SK-N-SH treated with all-trans-retinoic acid at 6 μM for 48 hours (cell line): ENCODE measurements around the gene AUTS2.

ENCODE experiments used
- ATAC-seq: fragments of 200-7000 bp; cut with Tn5 transposase; 3 replicates; pipeline ENCODE4 v1.9.1; 2020; ENCODE audit warnings: mild to moderate bottlenecking, moderate library complexity
- ARNTL ChIP-seq: fragments of 450-650 bp; formaldehyde crosslinking; IDR thresholded peaks from 2 replicates; pipeline ENCODE4 v1.5.0; 2020; ENCODE audit warnings: low read depth, mild to moderate bottlenecking, moderate library complexity, borderline replicate concordance
- BACH2 ChIP-seq: fragments of 250-450 bp; sonication (Bioruptor Pico); IDR thresholded peaks from 2 replicates; pipeline ENCODE4 v1.9.0; 2021; ENCODE audit warnings: mild to moderate bottlenecking, borderline replicate concordance
- CSRNP3 ChIP-seq: fragments of 250-450 bp; sonication (Bioruptor Pico); IDR thresholded peaks from 2 replicates; pipeline ENCODE4 v1.5.1; 2021; ENCODE audit warnings: mild to moderate bottlenecking, moderate library complexity
- ESRRG ChIP-seq: fragments of 250-450 bp; sonication (Bioruptor Pico); IDR thresholded peaks from 2 replicates; pipeline ENCODE4 v1.6.1; 2021; ENCODE audit warnings: mild to moderate bottlenecking
- GLIS3 ChIP-seq: fragments of 250-450 bp; sonication (Bioruptor Pico); IDR thresholded peaks from 2 replicates; pipeline ENCODE4 v1.5.0; 2020; ENCODE audit warnings: mild to moderate bottlenecking, moderate library complexity
- ISL1 ChIP-seq: fragments of 250-450 bp; sonication (Bioruptor Pico); IDR thresholded peaks from 2 replicates; pipeline ENCODE4 v2.1.2; 2022; ENCODE audit warnings: mild to moderate bottlenecking, moderate library complexity
- OSR1 ChIP-seq: fragments of 250-450 bp; sonication (Bioruptor Pico); IDR thresholded peaks from 2 replicates; pipeline ENCODE4 v1.8.0; 2022; ENCODE audit warnings: moderate library complexity, mild to moderate bottlenecking, inconsistent platforms
- PPARA ChIP-seq: fragments of 250-450 bp; sonication (Bioruptor Pico); IDR thresholded peaks from 2 replicates; pipeline ENCODE4 v1.5.0; 2020; ENCODE audit warnings: mild to moderate bottlenecking, borderline replicate concordance
- RARB ChIP-seq: fragments of 250-450 bp; sonication (Bioruptor Pico); IDR thresholded peaks from 2 replicates; pipeline ENCODE4 v1.8.0; 2021; ENCODE audit warnings: mild to moderate bottlenecking, moderate library complexity
- SNAI2 ChIP-seq: fragments of 250-450 bp; sonication (Bioruptor Pico); IDR thresholded peaks from 2 replicates; pipeline ENCODE4 v1.5.0; 2020; ENCODE audit warnings: mild to moderate bottlenecking, moderate library complexity
- TCF4 ChIP-seq: fragments of 250-450 bp; sonication (Bioruptor Pico); IDR thresholded peaks from 2 replicates; pipeline ENCODE4 v1.8.0; 2021; ENCODE audit warnings: mild to moderate bottlenecking, moderate library complexity, borderline replicate concordance
- TOX ChIP-seq: fragments of 250-450 bp; sonication (Bioruptor Pico); IDR thresholded peaks from 2 replicates; pipeline ENCODE4 v1.8.0; 2021; ENCODE audit warnings: mild to moderate bottlenecking, moderate library complexity, borderline replicate concordance
- ZFP3 ChIP-seq: fragments of 250-450 bp; sonication (Bioruptor Pico); IDR thresholded peaks from 2 replicates; pipeline ENCODE4 v1.5.0; 2020; ENCODE audit warnings: mild to moderate bottlenecking, moderate library complexity
- ZFP30 ChIP-seq: fragments of 450-650 bp; formaldehyde crosslinking; IDR thresholded peaks from 2 replicates; pipeline ENCODE4 v1.5.0; 2022; ENCODE audit warnings: mild to moderate bottlenecking, moderate library complexity
- ZNF565 ChIP-seq: fragments of 450-650 bp; formaldehyde crosslinking; conservative IDR thresholded peaks from 2 replicates; pipeline ENCODE4 v1.5.0; 2020; ENCODE audit warnings: low read depth, mild to moderate bottlenecking, moderate library complexity
- ZNF70 ChIP-seq: fragments of 450-650 bp; formaldehyde crosslinking; IDR thresholded peaks from 2 replicates; pipeline ENCODE4 v1.5.0; 2020; ENCODE audit warnings: mild to moderate bottlenecking, moderate library complexity
- ZNF8 ChIP-seq: fragments of 450-650 bp; formaldehyde crosslinking; IDR thresholded peaks from 2 replicates; pipeline ENCODE4 v1.5.0; 2020; ENCODE audit warnings: mild to moderate bottlenecking, moderate library complexity
- TF ChIP-seq, protein P1 (sequence below): fragments of 250-450 bp; sonication (Bioruptor Pico); IDR thresholded peaks from 2 replicates; pipeline ENCODE4 v1.5.1; 2020; ENCODE audit warnings: low read depth, mild to moderate bottlenecking, moderate library complexity
- TF ChIP-seq, protein P2 (sequence below): fragments of 250-450 bp; sonication (Bioruptor Pico); IDR thresholded peaks from 2 replicates; pipeline ENCODE4 v1.8.0; 2020; ENCODE audit warnings: mild to moderate bottlenecking, moderate library complexity, borderline replicate concordance
- TF ChIP-seq, protein P3 (sequence below): fragments of 250-450 bp; sonication (Bioruptor Pico); IDR thresholded peaks from 2 replicates; pipeline ENCODE4 v1.5.0; 2020; ENCODE audit warnings: mild to moderate bottlenecking, moderate library complexity
- TF ChIP-seq, protein P4 (sequence below): fragments of 250-450 bp; sonication (Bioruptor Pico); IDR thresholded peaks from 2 replicates; pipeline ENCODE4 v1.8.0; 2021; ENCODE audit warnings: low read depth, mild to moderate bottlenecking, moderate library complexity, borderline replicate concordance

The AUTS2 gene

DNA sequence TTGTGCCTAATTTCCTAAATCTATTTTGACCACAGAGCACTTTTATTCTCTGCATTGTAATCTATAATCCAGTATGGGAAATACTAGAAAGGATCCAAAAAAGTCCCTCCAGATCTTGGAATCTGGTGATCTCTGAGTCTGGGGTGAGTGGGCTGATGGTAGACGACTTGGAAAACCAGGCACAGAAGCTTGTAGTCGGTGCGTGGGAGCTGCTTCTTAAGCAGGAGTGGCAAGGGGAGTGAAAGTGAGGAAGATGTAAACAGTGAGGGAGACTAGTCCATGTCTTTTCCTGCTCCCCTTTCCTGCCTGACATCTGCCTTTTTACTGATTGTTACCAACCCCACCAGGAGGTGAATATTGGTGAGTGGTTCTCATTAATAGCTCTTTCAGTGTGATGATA lies 6.8 kb downstream of the AUTS2 start:
- no peak for ATAC-seq
- TF ChIP-seq, protein P1, sequence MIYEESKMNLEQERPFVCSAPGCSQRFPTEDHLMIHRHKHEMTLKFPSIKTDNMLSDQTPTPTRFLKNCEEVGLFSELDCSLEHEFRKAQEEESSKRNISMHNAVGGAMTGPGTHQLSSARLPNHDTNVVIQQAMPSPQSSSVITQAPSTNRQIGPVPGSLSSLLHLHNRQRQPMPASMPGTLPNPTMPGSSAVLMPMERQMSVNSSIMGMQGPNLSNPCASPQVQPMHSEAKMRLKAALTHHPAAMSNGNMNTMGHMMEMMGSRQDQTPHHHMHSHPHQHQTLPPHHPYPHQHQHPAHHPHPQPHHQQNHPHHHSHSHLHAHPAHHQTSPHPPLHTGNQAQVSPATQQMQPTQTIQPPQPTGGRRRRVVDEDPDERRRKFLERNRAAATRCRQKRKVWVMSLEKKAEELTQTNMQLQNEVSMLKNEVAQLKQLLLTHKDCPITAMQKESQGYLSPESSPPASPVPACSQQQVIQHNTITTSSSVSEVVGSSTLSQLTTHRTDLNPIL (CRISPR knock-in tag) = no peak
- TF ChIP-seq, protein P2, sequence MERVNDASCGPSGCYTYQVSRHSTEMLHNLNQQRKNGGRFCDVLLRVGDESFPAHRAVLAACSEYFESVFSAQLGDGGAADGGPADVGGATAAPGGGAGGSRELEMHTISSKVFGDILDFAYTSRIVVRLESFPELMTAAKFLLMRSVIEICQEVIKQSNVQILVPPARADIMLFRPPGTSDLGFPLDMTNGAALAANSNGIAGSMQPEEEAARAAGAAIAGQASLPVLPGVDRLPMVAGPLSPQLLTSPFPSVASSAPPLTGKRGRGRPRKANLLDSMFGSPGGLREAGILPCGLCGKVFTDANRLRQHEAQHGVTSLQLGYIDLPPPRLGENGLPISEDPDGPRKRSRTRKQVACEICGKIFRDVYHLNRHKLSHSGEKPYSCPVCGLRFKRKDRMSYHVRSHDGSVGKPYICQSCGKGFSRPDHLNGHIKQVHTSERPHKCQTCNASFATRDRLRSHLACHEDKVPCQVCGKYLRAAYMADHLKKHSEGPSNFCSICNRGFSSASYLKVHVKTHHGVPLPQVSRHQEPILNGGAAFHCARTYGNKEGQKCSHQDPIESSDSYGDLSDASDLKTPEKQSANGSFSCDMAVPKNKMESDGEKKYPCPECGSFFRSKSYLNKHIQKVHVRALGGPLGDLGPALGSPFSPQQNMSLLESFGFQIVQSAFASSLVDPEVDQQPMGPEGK (CRISPR knock-in tag) = no peak
- TF ChIP-seq ISL1 (CRISPR knock-in tag) = no peak
- TF ChIP-seq ZFP3 (CRISPR knock-in tag) = no peak
- TF ChIP-seq ZNF565 = no peak
- no peak for TF ChIP-seq BACH2 (CRISPR knock-in tag)
- TF ChIP-seq GLIS3 (CRISPR knock-in tag) = no peak
- TF ChIP-seq ZNF8 (CRISPR knock-in tag) = no peak
- TF ChIP-seq, protein P3, sequence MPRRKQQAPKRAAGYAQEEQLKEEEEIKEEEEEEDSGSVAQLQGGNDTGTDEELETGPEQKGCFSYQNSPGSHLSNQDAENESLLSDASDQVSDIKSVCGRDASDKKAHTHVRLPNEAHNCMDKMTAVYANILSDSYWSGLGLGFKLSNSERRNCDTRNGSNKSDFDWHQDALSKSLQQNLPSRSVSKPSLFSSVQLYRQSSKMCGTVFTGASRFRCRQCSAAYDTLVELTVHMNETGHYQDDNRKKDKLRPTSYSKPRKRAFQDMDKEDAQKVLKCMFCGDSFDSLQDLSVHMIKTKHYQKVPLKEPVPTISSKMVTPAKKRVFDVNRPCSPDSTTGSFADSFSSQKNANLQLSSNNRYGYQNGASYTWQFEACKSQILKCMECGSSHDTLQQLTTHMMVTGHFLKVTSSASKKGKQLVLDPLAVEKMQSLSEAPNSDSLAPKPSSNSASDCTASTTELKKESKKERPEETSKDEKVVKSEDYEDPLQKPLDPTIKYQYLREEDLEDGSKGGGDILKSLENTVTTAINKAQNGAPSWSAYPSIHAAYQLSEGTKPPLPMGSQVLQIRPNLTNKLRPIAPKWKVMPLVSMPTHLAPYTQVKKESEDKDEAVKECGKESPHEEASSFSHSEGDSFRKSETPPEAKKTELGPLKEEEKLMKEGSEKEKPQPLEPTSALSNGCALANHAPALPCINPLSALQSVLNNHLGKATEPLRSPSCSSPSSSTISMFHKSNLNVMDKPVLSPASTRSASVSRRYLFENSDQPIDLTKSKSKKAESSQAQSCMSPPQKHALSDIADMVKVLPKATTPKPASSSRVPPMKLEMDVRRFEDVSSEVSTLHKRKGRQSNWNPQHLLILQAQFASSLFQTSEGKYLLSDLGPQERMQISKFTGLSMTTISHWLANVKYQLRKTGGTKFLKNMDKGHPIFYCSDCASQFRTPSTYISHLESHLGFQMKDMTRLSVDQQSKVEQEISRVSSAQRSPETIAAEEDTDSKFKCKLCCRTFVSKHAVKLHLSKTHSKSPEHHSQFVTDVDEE (CRISPR knock-in tag) = no peak
- no peak for TF ChIP-seq CSRNP3 (CRISPR knock-in tag)
- TF ChIP-seq ARNTL (CRISPR knock-in tag) = no peak
- TF ChIP-seq ZNF70 (CRISPR knock-in tag) = no peak
- TF ChIP-seq PPARA (CRISPR knock-in tag) = no peak
- TF ChIP-seq, protein P4, sequence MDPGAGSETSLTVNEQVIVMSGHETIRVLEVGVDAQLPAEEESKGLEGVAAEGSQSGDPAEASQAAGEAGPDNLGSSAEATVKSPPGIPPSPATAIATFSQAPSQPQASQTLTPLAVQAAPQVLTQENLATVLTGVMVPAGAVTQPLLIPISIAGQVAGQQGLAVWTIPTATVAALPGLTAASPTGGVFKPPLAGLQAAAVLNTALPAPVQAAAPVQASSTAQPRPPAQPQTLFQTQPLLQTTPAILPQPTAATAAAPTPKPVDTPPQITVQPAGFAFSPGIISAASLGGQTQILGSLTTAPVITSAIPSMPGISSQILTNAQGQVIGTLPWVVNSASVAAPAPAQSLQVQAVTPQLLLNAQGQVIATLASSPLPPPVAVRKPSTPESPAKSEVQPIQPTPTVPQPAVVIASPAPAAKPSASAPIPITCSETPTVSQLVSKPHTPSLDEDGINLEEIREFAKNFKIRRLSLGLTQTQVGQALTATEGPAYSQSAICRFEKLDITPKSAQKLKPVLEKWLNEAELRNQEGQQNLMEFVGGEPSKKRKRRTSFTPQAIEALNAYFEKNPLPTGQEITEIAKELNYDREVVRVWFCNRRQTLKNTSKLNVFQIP = no peak
- TF ChIP-seq SNAI2 (CRISPR knock-in tag) = no peak
- TF ChIP-seq ESRRG = no peak
- no peak for TF ChIP-seq ZFP30 (CRISPR knock-in tag)
- TF ChIP-seq TOX = no peak

- ATAC-seq = no peak
Measured at GRCh38 chr7:69605546-69605945, 7.3 kb downstream of the AUTS2 start.

More at GRCh38 chr7:69605546-69605945, 7.3 kb downstream of the AUTS2 start:
- no peak for TF ChIP-seq ZFP3 (CRISPR knock-in tag)
- no peak for TF ChIP-seq RARB (CRISPR knock-in tag)
- no peak for TF ChIP-seq BACH2 (CRISPR knock-in tag)
- TF ChIP-seq TOX = no peak
- TF ChIP-seq SNAI2 (CRISPR knock-in tag) = no peak
- no peak for TF ChIP-seq GLIS3 (CRISPR knock-in tag)
- no peak for TF ChIP-seq ZNF70 (CRISPR knock-in tag)
- no peak for TF ChIP-seq CSRNP3 (CRISPR knock-in tag)
- no peak for TF ChIP-seq OSR1
- TF ChIP-seq, protein P3 (CRISPR knock-in tag) = no peak
- TF ChIP-seq TCF4 (CRISPR knock-in tag) = no peak
